ENCODE results near the gene PPP4R4.

- TF ChIP-seq CTCF (conservative IDR thresholded peaks at IDR 0.05) (no peak; the same call in 1 of the 2 replicates), EZH2 (IDR thresholded peaks at IDR 0.05; ENCODE audit: low read depth) (no peak)
Measured at GRCh38 chr14:94143239-94143638, 30.9 kb upstream of the PPP4R4 start.

All from PC-9 (cell line).